ENCODE measurements around the gene CYFIP1.

GRCh38 chr15:22933641-22934061 lies 46.5 kb downstream of the CYFIP1 start:
- TF ChIP-seq POLR2AphosphoS5 (IDR thresholded peaks at IDR 0.05; ENCODE audit: low read depth, low read length) (no peak), TAF1 (IDR thresholded peaks at IDR 0.05; ENCODE audit: borderline replicate concordance, insufficient read depth, low read length) (no peak), SIN3A (IDR thresholded peaks at IDR 0.05; ENCODE audit: borderline replicate concordance, insufficient read depth, low read length) (no peak)
